Stimulated activated CD8-positive, alpha-beta memory T cell treated with anti-CD3 and anti-CD28 coated beads, Interleukin-7, amount 100 ng/mL, for 48 hours (primary cell): Measurements from ENCODE around the gene ELMO2.

Experiments
- DNase-seq, 2 donors: peaks; one replicate each; pipeline ENCODE4 v3.0.0-alpha.2; 2020; ENCODE audit warnings: low read depth in 1 of 2; ENCODE audit errors: extremely low read depth in 1 of 2

ELMO2 gene

DNA sequence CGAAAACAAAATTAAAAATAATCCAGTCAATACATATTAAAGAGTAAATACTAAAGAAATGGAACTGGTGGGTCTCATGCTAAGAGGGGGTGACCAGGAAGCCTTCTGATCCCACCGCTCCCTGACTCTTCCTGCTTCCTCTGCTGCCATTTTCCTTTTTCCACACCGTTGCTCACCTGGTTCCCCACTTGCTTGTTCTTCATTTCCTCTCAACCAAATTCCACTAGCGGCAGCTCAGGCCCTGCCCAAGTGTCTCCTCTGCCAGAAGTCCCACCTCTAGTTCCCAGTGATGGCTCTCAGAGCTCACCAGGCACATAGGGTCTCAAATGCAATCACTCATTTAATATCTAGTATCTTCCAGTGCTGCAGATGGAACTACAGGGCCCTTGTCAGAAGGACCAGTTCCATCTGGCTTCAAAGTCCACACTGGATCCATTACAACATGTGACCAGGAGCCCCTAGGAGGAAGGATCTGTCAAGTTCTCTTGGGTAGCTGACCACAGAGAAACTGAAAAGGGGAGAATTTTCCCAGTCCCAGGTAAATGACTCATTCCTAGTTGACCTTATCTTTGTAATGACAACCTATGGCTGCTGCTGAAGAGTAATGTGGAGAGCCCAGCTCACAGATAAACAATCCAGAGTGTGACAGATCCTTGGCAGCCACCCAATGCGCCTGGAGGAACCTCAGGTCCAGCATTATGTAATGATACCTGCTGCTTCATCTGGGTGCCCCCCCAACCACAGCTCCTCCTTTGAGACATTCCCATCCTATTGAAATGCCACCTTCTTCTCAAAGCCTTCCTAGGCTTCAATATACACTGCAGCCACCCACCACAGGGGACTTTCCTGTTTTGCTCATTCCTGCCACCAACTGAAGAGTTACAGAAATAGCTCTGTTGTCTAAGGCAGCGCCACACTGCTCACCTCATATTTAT, 38.2 kb downstream of the ELMO2 start:
- no peak for DNase-seq

DNA sequence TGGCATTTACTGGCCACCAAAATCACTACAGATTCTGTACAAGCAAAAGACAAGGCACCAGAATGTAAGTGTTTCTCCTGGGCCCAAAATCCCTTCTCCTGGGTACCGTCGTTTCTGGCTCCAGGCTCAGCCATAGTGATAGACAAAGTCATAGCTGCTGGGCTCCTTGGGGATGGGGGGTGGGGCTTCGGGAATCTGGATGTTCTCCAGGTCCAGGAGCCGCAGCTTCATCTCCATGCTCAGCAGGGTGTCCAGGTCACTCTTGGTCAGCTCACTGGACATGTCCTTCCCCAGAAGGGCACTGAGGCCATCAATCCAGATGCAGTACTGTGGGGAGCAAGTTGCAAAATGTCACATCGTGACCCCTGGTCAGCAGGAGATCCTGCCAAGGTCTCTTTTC, 39.2 kb downstream of the ELMO2 start:
- DNase-seq = no peak

DNA sequence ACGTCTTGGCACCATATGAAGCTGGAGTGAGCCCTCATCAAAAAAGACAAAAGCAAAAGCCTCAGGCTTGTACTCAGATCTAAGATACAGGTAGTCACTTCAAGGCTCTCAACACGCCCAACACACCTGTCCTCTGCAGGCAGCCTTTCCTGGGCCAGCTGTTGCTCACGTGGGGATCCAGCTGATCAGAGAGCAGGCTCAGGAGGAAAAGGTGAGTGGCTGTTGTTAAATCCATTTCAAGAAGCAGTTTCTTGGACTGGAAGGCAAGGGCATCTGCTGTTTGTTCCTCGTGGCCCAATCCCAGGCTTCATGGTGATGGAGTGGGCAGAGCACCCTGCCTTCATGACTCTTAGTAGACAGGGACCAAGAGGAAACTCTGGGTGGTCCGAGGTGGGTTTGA, 39.6 kb downstream of the ELMO2 start:
- DNase-seq = no peak

DNA sequence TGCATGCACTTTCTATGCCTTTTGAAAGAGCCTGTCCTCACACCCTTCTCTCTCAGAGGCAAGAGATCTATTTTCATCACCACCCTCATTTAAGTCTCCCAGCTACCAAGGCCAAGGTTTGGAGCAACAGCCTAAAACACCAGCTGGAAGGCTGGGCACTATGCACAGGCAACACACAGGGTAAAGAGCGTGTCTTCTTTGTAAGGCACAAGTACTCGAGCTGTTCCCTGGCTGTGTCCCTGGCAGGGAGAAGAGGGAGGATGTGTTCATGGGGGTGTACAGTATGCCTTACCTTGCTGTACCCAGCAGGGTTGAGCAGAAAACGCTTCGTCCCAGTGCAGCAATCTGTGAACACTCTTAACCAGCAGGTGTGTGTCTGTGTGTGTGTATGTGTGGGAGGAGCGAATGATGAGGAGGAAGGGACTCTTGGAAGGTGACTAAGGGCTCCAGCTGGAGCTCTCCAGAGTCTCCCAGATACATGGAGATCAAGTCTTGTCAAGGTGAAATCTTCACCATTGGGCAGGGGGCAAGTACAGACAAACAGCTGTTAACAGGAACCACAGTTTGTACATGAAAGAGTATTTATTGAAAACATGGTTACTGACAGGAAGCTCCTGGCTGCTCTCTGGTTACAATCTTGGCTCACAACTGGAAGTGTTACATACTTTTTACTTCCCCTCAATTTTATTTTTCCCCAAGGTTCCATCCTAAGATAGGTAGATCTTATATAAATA, 40.8 kb downstream of the ELMO2 start:
- DNase-seq = no peak

DNA sequence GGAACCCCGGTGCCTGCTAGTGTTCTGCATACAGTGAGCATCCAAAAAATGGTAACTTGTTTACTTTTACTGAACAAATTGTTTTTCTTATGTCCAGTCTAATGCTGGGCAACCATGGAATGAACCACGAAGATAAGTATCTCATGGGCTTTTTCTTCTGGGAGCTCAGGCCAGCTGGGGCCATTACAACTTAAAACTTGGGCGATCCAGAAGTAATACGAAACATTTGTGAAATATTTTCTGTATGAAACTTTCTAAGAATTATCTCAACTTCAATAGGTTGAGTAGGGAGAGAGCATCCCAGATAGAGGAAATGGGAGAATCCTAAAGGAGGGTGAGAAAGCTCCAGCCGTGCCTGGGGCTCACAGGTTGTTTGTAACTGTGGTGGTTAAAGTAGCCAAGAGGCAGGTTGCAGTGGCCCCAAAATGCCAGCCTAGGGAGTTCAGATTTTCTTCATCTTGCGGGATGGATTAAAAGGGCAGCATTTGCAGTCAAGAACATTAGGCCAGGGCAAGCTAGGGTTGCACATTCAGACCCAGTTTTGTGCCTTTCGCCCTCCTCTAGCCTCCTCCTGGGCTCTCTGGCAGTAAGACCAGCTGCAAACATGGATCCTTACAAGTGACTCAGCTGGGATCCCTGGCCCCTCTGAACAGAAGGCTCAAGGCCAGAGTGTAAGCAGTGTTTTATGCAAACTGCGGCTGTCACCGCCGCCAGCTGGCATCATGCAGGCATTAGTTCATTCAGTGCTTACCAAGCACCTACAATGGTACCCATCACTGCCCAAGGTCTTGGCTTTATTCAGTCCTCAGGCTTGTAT, 41.5 kb downstream of the ELMO2 start:
- no peak for DNase-seq

DNA sequence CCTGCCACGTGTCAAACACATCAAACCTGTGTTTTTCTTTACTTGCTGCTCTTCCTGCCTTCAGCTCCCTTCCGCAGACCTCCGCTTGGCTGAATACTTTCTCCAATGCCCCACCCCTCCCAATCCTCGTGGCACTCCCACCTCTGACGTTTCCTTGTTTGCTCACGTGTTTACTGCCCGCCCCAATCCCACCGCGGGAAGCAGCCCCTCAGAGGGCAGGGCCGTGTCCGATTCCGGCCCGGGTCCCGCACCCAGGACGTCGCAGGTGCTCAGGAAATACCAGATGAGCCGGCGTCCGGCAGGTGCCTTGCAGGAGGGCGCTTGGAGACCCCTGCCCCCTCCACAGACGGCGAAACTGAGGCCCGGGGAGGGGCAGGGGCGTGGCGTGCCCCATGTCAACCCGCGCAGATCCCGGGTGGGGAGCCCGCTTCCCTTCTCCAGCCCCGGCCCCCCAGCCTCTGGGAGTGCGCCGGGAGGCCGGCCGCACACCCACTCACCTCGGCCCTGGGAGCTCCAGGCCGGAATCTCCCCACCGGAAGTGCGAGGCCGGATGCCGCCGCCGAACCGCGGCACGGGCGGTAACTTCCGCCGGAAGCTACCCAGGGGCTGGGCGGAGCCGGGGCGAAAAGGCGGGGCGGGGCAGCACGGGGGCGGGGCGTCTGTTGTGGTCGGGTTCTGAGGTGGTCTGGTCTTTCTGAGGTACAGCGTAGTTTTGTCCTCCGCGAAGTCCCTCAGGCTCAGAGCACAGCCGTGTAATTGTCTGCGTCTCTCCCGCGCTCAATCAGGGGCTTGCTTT, 42.3 kb downstream of the ELMO2 start:
- DNase-seq = peak; percentile 73 to 75

DNA sequence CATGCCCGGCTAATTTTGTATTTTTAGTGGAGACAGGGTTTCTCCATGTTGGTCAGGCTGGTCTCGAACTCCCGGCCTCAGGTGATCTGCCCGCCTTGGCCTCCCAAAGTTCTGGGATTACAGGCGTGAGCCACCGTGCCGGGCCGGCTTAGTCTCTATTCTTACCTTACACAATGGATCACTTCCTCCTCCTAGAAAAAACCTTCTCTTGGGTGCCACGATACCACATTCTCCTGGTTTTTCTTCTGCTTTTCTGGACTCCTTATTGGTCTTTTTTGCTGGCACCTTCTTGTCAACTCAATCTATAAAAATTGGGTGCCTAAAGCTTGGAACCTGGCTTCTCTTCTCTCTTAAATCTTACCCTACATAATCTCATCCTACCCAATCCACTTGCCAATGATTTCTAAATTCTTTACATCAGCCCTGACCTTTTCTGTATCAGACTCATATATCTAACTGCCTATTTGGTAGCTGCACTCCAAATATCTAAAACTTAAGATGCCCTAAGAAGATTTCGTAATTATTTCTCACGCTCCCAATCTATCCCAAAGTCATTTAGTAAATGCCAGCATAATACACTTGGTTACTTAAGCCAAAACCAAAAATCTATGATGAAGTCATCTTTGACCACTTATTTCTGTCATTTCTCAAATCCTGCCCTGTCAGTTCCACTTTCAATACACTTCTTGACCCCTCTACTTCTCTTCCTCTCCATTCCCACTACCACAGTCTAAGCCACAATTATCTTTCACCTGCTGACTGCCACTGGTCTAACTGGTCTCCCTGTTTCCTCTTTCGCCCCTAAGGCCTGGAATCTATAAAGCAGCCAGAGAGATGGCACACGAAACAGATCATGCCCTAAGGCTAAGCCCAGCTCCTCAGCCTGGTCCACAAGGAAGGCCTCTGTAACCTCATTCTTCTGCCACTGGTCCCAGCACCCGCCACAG, 43.2 kb downstream of the ELMO2 start:
- no peak for DNase-seq

DNA sequence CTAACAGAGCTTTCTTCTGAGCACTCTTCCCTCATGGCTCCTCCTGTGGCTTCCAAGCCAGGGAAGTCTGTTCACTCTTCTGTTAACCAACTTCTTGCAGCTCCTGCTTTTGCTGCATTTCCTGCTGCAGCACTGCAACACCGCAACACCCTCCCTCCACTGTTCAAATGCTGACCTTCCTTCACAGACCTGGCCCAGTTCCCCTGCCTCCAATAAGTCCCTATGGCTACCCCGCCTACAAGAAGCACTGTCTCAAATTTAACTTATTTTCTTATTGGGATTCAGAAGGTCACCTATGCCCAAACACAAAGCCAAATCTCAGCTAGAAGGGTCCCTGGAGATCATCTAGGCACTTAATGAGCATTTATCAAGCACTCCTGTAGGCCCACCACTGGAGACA, 44.6 kb downstream of the ELMO2 start:
- DNase-seq = no peak

DNA sequence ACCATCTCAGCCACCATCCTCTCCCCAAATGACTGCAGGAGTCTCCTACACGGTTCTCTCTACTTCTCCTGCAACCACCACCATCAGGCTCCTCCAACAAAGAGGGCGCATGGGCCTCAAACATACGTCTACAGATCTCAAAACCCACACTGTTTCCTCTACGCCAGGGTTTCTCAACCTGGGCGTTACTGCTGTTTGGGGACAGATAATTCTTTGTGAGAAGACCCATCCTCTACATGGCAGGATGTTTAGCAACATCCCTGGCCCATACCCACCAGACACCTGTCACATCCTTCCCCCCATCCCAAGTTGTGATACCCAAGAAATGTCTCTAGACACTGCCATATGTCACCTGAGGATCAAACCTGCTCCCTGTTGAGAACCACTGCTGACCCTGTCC, 45.0 kb downstream of the ELMO2 start:
- DNase-seq = no peak

DNA sequence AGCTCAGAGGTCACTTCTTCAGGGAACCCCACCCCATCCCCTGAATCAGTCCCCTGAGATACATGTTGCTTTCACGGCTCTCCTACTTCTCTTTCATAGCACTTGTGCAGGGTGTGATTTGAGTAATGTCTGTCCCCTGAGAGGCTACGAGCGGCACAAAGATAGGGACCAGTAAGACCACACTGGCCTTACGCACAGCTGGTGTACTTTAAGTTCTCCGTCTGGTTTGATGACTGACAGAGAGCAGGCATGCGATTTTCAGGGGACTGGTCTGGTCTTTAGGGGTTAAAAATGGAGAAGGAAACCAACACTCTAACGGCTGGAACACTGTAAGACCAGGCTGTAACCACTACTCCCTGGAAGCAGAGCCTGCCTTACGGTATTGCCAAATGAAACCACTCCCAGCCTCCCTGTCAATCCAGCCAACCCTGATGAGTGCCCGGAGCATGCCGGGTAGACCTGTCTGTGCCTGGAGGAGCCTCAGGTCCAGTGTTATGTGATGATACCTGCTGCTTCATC, 47.1 kb downstream of the ELMO2 start:
- DNase-seq = no peak

DNA sequence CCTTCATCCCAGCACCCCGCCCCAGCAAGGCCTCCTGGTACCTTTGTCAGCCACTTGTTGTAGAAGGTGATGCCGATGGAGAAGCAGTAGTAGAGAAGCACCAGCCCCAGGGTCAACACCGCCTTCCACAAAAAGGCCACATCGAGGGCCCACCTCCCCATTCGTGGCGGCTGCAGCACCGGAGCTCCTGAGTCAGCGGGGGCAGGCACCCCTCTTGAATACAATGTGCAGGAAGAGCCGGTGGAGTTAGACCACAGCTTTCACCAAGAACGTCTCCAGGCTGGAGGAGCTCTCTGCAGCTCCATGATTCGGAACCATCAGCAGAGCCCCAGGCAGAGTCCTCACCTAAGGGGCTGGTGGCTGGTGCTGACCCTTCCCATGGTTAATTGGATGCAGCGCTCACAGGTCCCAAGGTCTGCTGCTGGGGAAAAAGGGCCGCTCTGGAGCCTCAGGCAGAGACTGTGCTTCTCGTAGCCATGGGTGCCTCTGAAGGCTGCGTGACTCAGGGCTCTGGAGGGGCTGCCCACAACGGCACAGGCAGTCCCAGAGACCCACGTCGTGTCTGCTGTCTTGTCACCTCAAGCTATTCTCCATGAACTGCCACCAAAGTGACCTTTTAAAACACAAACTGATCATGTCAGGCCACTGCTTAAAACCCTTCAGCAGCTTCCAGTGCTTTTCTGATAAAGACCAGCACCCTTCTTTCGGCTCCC, 47.9 kb downstream of the ELMO2 start:
- DNase-seq = no peak

DNA sequence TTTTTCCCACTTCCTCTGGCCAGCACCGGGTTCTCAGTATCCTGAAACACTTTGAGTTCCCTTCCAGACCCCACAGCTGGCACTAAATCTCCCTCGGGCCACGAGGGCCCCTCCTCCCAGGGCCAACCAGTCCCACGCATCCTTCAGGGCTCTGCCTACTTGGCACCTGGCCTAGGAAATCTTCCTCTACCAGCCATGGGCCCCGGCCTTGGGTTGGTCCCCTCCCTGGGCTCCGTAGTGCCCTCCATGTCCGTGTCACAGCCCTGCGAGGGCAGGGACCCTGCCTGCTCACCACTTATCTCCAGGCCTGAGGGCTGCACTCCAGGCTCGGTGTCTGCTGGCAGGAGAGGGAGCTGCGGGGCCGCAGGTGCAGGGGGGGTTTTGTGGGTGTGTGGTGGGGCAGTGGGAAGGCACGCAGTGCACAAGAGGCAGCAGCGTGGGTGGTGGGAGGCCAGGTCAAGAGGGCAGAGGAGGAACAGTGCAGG, 49.3 kb downstream of the ELMO2 start:
- DNase-seq = no peak

DNA sequence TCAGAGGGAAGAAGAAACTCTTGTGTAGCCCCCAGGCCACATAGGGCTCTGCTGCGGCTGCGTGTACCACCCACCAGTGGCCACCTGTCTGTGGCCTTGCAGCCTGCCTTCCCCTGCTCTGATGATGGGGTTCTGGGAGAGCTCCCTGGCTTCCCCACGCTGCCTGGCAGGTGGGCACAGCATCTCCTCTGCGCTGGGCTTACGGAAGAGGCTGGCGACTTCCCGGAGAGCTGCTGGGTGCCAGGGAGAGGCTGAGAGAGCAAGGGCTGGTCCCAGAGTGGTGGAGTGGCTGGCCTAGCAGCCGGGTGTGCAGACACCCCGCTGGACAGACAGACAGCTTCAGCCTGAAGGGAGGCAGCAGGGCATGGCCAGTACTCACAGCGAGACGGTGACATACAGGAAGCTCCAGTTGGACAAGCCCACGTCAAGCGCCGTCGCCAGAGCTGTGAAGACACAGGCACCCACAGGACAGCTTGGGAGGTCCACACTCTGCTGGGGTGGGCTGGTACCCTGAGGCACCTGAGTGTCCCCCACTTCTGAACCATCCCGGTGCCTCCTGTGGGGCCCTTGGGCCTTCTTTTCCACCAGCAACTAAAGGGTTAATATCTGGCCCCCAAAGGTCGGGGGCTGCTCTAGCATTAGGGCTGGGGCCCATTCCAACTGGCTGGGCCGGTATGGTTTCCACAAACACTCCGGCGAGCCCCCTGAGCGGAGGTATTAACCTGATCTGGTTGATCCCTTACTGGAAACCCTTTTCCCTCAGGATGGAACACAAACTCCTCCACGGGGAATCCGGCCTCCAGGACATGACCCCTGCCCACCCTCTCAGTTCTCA, 50.0 kb downstream of the ELMO2 start:
- DNase-seq = no peak

DNA sequence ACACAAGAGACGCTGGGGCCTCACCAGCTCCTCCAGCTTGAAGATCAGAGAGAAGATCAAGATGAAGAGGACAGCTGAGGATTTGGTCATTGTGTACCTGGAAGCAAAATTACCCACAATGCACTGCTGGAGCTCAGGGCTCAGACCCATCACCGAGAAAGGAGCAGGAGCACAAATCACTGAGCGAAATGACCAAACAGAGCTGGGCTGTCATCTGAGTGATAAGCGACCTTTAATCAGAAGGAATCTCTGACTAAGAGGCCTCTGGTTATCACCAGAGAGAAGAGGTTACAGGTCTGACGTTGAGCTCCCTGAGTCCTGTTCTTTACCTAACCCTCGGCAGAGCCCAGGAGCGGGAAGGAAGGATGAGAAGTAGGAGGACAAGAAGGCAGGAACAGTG, 50.6 kb downstream of the ELMO2 start:
- no peak for DNase-seq

DNA sequence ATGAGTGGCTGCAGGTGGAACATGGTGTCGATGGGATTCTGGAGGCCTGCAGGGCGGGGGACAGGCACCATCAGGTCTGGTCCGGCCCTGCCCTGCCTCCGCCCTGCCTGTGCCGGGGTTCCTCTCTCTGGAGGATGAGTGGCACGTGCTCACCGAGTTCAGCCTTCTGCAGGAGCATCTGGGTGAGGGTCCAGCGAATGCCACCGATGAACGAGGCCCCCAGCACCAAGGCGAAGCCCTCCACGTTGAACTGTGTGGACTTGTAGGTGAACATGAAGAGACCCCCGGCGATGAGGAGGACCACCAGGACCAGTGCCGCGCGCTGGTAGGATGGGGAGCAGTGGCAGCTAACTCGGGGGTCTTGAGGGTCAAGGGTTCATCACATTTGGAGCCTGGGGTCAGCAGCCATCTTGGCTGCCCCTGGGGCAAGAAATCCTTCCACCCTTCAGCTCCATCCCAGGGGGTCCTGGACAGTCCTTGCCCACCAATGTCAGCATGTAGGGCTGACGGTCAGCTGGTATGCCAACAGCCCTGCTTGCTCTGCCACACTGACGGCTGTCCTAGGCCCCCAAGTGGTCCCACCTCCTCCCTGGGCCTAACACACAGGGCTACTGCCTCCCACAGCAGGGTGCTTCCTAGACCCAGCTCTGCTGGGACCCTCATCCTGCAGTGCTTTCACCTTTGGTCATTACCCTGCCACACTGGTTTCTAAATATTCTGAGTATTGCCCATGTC, 51.3 kb downstream of the ELMO2 start:
- no peak for DNase-seq

DNA sequence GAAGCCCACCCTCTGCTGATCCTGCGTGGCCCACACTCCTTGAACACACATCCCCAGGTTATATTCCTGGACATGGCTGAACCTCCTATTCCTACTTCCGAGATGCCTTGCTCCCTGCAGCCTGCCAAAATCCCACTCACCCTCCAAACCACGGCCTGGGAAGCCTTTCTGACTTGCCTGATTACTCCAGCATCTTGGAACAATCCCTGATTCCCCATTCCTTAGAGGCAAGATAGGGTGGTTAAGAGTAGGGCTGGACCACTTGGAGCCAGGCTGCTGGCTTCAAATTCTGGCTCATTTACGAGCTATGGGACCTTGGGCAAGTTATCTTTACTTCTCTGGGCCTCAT, 52.2 kb downstream of the ELMO2 start:
- DNase-seq = no peak
